Keratinocyte (primary cell): ENCODE results near the gene BUD31. TPM values are rescaled to one million over a fixed set of nuclear protein-coding genes. Genes with fewer than 3 reads are reported as not detected.

ENCODE experiments used
- DNase-seq: peaks from one replicate; pipeline ENCODE4 v3.0.0-alpha.2; 2011; ENCODE audit warnings: low read depth, missing footprints, low spot score
- FAIRE-seq: peaks from 2 replicates; lab custom pipeline; 2011; peaks lifted over from hg19 to GRCh38; lab: Jason Lieb, UNC
- H2AFZ ChIP-seq: 2 replicates; pipeline ENCODE4 v1.6.0; 2012; ENCODE audit warnings: low read length, control low read depth, inconsistent platforms; ENCODE audit not compliant: control insufficient read depth
- H3K27ac ChIP-seq: 2 replicates; pipeline ENCODE4 v1.5.1; 2011; ENCODE audit warnings: low read length; ENCODE audit not compliant: control insufficient read depth, insufficient read depth
- H3K27me3 ChIP-seq: 3 replicates; pipeline ENCODE4 v1.6.0; 2011; ENCODE audit warnings: low read length; ENCODE audit not compliant: control insufficient read depth, insufficient read depth; ENCODE audit errors: extremely low read depth
- H3K36me3 ChIP-seq, 2 experiments: 2 replicates in 1 of 2; 3 replicates in 1 of 2; pipeline ENCODE4 v1.5.1; 2011; ENCODE audit warnings: low read length in 2 of 2, mild to moderate bottlenecking in 1 of 2; ENCODE audit not compliant: control insufficient read depth in 2 of 2, insufficient read depth in 2 of 2; ENCODE audit errors: extremely low read depth in 1 of 2
- H3K4me1 ChIP-seq: 3 replicates; pipeline ENCODE4 v1.5.1; 2011; ENCODE audit warnings: low read length; ENCODE audit not compliant: control insufficient read depth, insufficient read depth; ENCODE audit errors: extremely low read depth
- H3K4me2 ChIP-seq: 3 replicates; pipeline ENCODE4 v1.6.0; 2011; ENCODE audit warnings: low read depth, low read length; ENCODE audit not compliant: control insufficient read depth, insufficient read depth; ENCODE audit errors: extremely low read depth
- H3K4me3 ChIP-seq, 3 experiments: fragments of 200-600 bp in 1 of 3; sonication (generic) in 1 of 3; 2 replicates in 2 of 3; 3 replicates in 1 of 3; pipeline ENCODE4 v1.5.1; 2011 to 2016; ENCODE audit warnings: low read length in 3 of 3, mild to moderate bottlenecking in 3 of 3, control low read depth in 2 of 3, inconsistent platforms in 1 of 3, low read depth in 1 of 3, mixed read lengths in 1 of 3, mixed run types in 1 of 3, moderate library complexity in 1 of 3; ENCODE audit not compliant: control insufficient read depth in 2 of 3, insufficient read depth in 2 of 3; ENCODE audit errors: extremely low read depth in 1 of 3
- H3K79me2 ChIP-seq: 2 replicates; pipeline ENCODE4 v1.6.0; 2012; ENCODE audit warnings: low read length; ENCODE audit not compliant: control insufficient read depth, insufficient read depth
- H3K9ac ChIP-seq: 3 replicates; pipeline ENCODE4 v1.6.0; 2011; ENCODE audit warnings: low read length; ENCODE audit not compliant: control insufficient read depth, insufficient read depth; ENCODE audit errors: extremely low read depth
- H3K9me1 ChIP-seq: 3 replicates; pipeline ENCODE4 v1.6.0; 2011; ENCODE audit warnings: low read length; ENCODE audit not compliant: control insufficient read depth, insufficient read depth; ENCODE audit errors: extremely low read depth
- H3K9me3 ChIP-seq: 2 replicates; pipeline ENCODE4 v1.5.1; 2012; ENCODE audit warnings: low read depth, low read length; ENCODE audit not compliant: control insufficient read depth
- H4K20me1 ChIP-seq: 3 replicates; pipeline ENCODE4 v1.6.0; 2011; ENCODE audit warnings: low read length; ENCODE audit not compliant: control insufficient read depth, insufficient read depth; ENCODE audit errors: extremely low read depth
- CTCF ChIP-seq, 3 experiments: IDR thresholded peaks in 1 of 3; conservative IDR thresholded peaks in 1 of 3; optimal IDR thresholded peaks in 1 of 3; 2 replicates in 2 of 3; 3 replicates in 1 of 3; pipeline versions ENCODE3 to v1.5.1; 2011; ENCODE audit warnings: low read length in 3 of 3, mild to moderate bottlenecking in 3 of 3, moderate library complexity in 2 of 3, control low read depth in 1 of 3, inconsistent platforms in 1 of 3; ENCODE audit not compliant: insufficient read depth in 2 of 3; ENCODE audit errors: extremely low read depth in 1 of 3
- EZH2 ChIP-seq: IDR thresholded peaks from one replicate; pipeline ENCODE4 v1.6.1; 2012; ENCODE audit warnings: inconsistent platforms, mild to moderate bottlenecking, low read length, moderate library complexity
- dilution Hi-C: fragments of 300-500 bp; cut with MboI; formaldehyde crosslinking; loops from one replicate; pipeline ENCODE4 v1.7.0; 2020; ENCODE audit warnings: low sequenced_read_pairs; ENCODE audit not compliant: extremely low pct_ligation_motif_present
- polyA plus RNA-seq, 5 experiments: library from polyadenylated mRNA; depleted of rRNA in 3 of 5; stranded (reverse) in 3 of 5; stranded (forward) in 1 of 5; unstranded in 1 of 5; fragments of >200 nt; gene quantifications; 1 replicate in 1 of 5; 2 replicates in 3 of 5; 3 replicates in 1 of 5; pipeline versions ENCODE4 v1.2.1 to v1.2.3, GENCODE V29; 2011 to 2012; ENCODE audit warnings: missing spikeins in 2 of 5, low read depth in 1 of 5, low replicate concordance in 1 of 5

BUD31 gene
- polyA plus RNA-seq, 1 donor (not counting 4 experiments of a cell fraction or from before 2014, with no cell fraction given), result 73.3 TPM

DNA sequence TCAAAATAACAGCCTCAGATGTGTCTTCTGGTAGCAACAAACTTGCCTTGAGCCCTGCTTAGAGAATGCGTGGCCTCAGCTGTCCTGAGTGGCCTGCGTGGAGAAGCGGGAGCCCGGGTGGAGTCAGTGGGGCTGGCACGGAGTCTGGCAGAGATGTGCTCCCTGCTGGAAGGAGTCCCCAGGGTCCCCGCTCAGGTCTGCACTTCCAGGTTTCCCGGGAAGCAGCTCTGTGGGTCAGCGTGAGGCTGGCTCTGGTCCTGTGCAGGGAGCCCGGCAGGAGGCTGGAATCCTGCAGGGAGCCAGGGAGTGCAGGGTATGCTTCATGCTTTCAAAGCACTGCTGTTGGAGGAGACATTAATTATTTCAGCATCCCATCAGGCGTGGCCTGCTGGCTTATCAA, 40.1 kb downstream of the BUD31 start:
- Histone ChIP-seq H3K9me3 (no peaks in the 10 kb centered on the region), H3K36me3 (peaks cover 50 to 54% of the 10 kb centered on the region in 2 experiments), H3K27ac (no peak overlapping the region), H3K4me2 (no peak overlapping the region), H3K9me1 (no peaks in the 10 kb centered on the region), H3K27me3 (no peaks in the 10 kb centered on the region), H4K20me1 (no peaks in the 10 kb centered on the region), H2AFZ (no peak overlapping the region), H3K79me2 (no peaks in the 10 kb centered on the region), H3K9ac (no peak overlapping the region), H3K4me1 (no peaks in the 10 kb centered on the region), H3K4me3 (no peak overlapping the region)
- TF ChIP-seq EZH2, result no peak
- no peak for TF ChIP-seq CTCF (optimal IDR thresholded peaks at IDR 0.05 in 1 of 3, IDR thresholded peaks at IDR 0.05 in 1 of 3, conservative IDR thresholded peaks at IDR 0.05 in 1 of 3; ENCODE audit: extremely low read depth in 1 of 3, insufficient read depth in 2 of 3, low read length in 3 of 3)
- FAIRE-seq (no peak), DNase-seq (no peak)
- dilution Hi-C loops, result no loop called here

DNA sequence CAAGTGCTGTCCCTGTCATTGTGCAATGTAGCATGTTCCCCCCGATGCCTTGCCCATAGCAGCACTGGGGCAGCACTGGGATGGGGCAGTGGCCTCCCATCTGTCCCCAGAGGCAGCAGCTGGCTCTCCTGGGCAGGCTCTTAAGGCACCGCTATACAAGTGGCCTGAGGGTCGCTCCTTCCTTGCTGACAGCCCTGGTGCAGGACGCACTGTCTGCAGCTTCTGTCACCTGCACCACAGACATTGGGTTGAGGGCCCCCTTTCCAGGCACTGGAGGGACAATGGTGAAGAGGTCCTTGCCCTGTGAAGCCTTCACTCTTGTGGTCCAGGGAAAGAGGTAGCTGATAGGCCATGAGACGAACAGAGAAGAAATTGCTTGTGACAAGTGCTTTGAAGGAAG, 40.6 kb downstream of the BUD31 start:
- H4K20me1 ChIP-seq, result no peaks in the 10 kb centered on the region
- no peak overlapping the region for H3K4me2 ChIP-seq
- H3K36me3 ChIP-seq, result peaks cover 49 to 57% of the 10 kb centered on the region in 2 experiments
- no peaks in the 10 kb centered on the region for H3K79me2 ChIP-seq
- TF ChIP-seq EZH2, result no peak
- no peak for TF ChIP-seq CTCF (optimal IDR thresholded peaks at IDR 0.05 in 1 of 3, IDR thresholded peaks at IDR 0.05 in 1 of 3, conservative IDR thresholded peaks at IDR 0.05 in 1 of 3; ENCODE audit: extremely low read depth in 1 of 3, insufficient read depth in 2 of 3, low read length in 3 of 3)
- DNase-seq, result no peak
- H3K9me1 ChIP-seq, result no peaks in the 10 kb centered on the region
- dilution Hi-C loops, result no loop called here
- FAIRE-seq, result no peak
- no peaks in the 10 kb centered on the region for H3K27me3 ChIP-seq
- H3K9ac ChIP-seq, result no peak overlapping the region
- no peak overlapping the region for H3K27ac ChIP-seq
- H3K4me3 ChIP-seq, result no peak overlapping the region
- no peaks in the 10 kb centered on the region for H3K9me3 ChIP-seq
- no peak overlapping the region for H2AFZ ChIP-seq
- no peaks in the 10 kb centered on the region for H3K4me1 ChIP-seq
